Measurements from ENCODE around the gene AEN.
A peak's percentile ranks its signal among the peaks of the same experiment; 100 is the strongest.

The AEN gene

DNA sequence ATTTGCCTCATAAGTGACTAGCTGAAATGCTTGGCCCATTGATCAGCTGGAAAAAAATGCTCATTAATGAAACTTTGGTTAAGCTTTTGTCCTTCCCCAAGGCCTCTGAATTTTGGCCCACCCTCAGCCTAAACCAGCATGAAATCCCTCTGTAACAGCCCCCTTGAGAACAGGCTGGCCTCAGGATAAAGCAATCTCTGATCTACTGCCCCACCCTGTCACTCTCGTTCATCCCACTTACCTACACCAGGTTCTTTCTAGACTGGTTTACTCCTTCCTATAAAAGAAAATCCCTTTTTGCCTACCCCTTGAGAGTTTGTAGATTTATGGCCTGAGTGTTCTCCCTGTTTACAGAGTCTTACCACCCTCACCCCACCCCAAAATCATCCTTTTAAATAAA, 3.4 kb upstream of the AEN start:
- Histone ChIP-seq H3K9me3 (ENCODE audit: low read depth, low read length) (no peaks in the 10 kb centered on the region), H3K27ac (no peak overlapping the region), H3K9ac (ENCODE audit: insufficient read length) (no peak overlapping the region), H3K4me3 (no peak overlapping the region), H3K36me3 (ENCODE audit: insufficient read depth, low read length) (no peaks in the 10 kb centered on the region)
- TF ChIP-seq POLR2AphosphoS5 (IDR thresholded peaks at IDR 0.05; ENCODE audit: borderline replicate concordance, low read depth, low read length) (no peak), FOXP2 (optimal IDR thresholded peaks at IDR 0.05; ENCODE audit: control extremely low read depth, extremely low read length, insufficient read depth) (no peak), EZH2 (IDR thresholded peaks at IDR 0.05) (no peak)
- no peak for DNase-seq (ENCODE audit: low read depth, low spot score)

GRCh38 chr15:88618686-88619085, 2.5 kb upstream of the AEN start:
- Histone ChIP-seq H3K9ac (ENCODE audit: insufficient read length) (no peak overlapping the region), H3K36me3 (ENCODE audit: insufficient read depth, low read length) (no peaks in the 10 kb centered on the region), H3K4me3 (no peak overlapping the region), H3K9me3 (ENCODE audit: low read depth, low read length) (no peaks in the 10 kb centered on the region), H3K27ac (no peak overlapping the region)
- DNase-seq (ENCODE audit: low read depth, low spot score), result no peak
- no peak for TF ChIP-seq EZH2 (IDR thresholded peaks at IDR 0.05)
- no peak for TF ChIP-seq POLR2AphosphoS5 (IDR thresholded peaks at IDR 0.05; ENCODE audit: borderline replicate concordance, low read depth, low read length)
- no peak for TF ChIP-seq FOXP2 (optimal IDR thresholded peaks at IDR 0.05; ENCODE audit: control extremely low read depth, extremely low read length, insufficient read depth)

DNA sequence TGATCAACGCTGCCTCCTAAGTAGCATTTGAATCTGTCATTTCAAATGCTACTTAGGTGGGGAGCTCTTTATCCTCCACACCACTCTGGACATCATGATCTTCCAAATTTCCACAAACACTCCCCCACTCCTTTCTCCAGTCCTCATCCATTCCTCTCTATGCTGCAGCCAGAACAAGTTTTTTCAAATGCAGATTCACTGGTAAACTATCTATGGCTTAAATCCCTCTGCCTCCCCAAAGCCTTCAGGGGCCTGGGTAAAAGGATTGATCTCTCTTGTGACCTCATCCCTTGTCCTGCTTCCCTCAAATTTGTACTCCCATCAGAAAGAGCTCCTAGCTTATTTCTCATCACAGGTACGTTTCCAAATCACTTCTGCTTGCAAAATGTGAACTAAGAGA, 1.3 kb upstream of the AEN start:
- no peak for TF ChIP-seq FOXP2 (optimal IDR thresholded peaks at IDR 0.05; ENCODE audit: control extremely low read depth, extremely low read length, insufficient read depth)
- TF ChIP-seq EZH2 (IDR thresholded peaks at IDR 0.05), result no peak
- Histone ChIP-seq H3K36me3 (ENCODE audit: insufficient read depth, low read length) (no peaks in the 10 kb centered on the region), H3K9me3 (ENCODE audit: low read depth, low read length) (no peaks in the 10 kb centered on the region), H3K27ac (no peak overlapping the region), H3K4me3 (no peak overlapping the region), H3K9ac (ENCODE audit: insufficient read length) (no peak overlapping the region)
- DNase-seq (ENCODE audit: low read depth, low spot score), result no peak

DNA sequence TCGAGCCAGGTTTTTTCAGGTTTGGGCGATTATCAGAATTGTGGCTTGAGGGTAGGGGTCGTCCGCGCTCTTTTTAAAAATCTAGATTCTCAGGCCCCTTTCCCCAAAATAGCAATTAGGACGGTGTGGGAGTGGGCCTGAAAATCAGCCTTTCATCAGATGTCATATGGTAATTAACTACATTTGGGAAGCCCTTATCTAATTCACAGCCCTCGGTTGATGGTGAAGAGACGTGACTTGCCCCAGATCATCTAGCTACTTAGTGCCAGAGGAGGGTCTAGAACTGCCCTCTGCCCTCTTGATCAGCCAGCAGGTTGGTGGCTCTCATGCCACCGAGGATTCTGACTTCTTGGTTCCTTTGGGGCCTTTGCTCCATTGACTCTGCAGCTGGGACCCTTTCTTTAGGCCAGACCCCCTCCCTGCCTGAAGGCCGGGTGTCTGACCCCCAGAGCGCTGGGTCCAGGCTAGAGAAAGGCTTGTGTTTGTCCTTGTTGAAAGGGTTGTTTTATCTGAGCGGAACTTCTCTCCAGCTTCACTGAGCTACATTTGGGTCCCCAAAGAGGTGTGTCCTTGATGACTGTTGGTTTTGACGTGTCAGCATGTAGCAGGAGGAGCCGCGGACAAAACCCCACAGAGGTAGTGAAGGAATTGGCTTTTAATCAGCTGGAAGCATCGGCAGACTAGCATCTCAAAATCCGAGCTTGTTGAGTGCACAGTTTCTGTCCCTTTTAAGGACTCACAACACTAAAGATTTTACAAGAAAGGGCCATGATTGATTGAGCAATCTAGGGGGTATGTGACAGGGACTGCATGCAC, 857 bp downstream of the AEN start:
- peak overlapping the region; percentile 93 for H3K9ac ChIP-seq (ENCODE audit: insufficient read length)
- TF ChIP-seq FOXP2 (optimal IDR thresholded peaks at IDR 0.05; ENCODE audit: control extremely low read depth, extremely low read length, insufficient read depth) (no peak), EZH2 (IDR thresholded peaks at IDR 0.05) (no peak), POLR2AphosphoS5 (IDR thresholded peaks at IDR 0.05; ENCODE audit: borderline replicate concordance, low read depth, low read length) (no peak)
- H3K27ac ChIP-seq, result no peak overlapping the region
- H3K36me3 ChIP-seq (ENCODE audit: insufficient read depth, low read length), result peaks cover 12% of the 10 kb centered on the region; the same call in 1 of the 2 replicates
- H3K9me3 ChIP-seq (ENCODE audit: low read depth, low read length), result no peaks in the 10 kb centered on the region
- DNase-seq (ENCODE audit: low read depth, low spot score), result no peak
- H3K4me3 ChIP-seq, result peak overlapping the region; percentile 97

GRCh38 chr15:88622605-88622975, 1.4 kb downstream of the AEN start:
- Histone ChIP-seq H3K9ac (ENCODE audit: insufficient read length) (peak overlapping the region; percentile 93), H3K27ac (no peak overlapping the region), H3K9me3 (ENCODE audit: low read depth, low read length) (no peaks in the 10 kb centered on the region), H3K36me3 (ENCODE audit: insufficient read depth, low read length) (peaks cover 18% of the 10 kb centered on the region; the same call in 1 of the 2 replicates), H3K4me3 (peak overlapping the region; percentile 97)
- no peak for DNase-seq (ENCODE audit: low read depth, low spot score)
- TF ChIP-seq EZH2 (IDR thresholded peaks at IDR 0.05) (no peak), POLR2AphosphoS5 (IDR thresholded peaks at IDR 0.05; ENCODE audit: borderline replicate concordance, low read depth, low read length) (no peak), FOXP2 (optimal IDR thresholded peaks at IDR 0.05; ENCODE audit: control extremely low read depth, extremely low read length, insufficient read depth) (no peak)

GRCh38 chr15:88623061-88623460, 1.9 kb downstream of the AEN start:
- no peaks in the 10 kb centered on the region for H3K9me3 ChIP-seq (ENCODE audit: low read depth, low read length)
- peaks cover 23% of the 10 kb centered on the region; the same call in 1 of the 2 replicates for H3K36me3 ChIP-seq (ENCODE audit: insufficient read depth, low read length)
- no peak for TF ChIP-seq FOXP2 (optimal IDR thresholded peaks at IDR 0.05; ENCODE audit: control extremely low read depth, extremely low read length, insufficient read depth)
- TF ChIP-seq POLR2AphosphoS5 (IDR thresholded peaks at IDR 0.05; ENCODE audit: borderline replicate concordance, low read depth, low read length), result no peak
- no peak for TF ChIP-seq EZH2 (IDR thresholded peaks at IDR 0.05)
- no peak overlapping the region for H3K27ac ChIP-seq
- peak overlapping the region; percentile 97 for H3K4me3 ChIP-seq
- H3K9ac ChIP-seq (ENCODE audit: insufficient read length), result peak overlapping the region; percentile 93
- DNase-seq (ENCODE audit: low read depth, low spot score), result no peak

DNA sequence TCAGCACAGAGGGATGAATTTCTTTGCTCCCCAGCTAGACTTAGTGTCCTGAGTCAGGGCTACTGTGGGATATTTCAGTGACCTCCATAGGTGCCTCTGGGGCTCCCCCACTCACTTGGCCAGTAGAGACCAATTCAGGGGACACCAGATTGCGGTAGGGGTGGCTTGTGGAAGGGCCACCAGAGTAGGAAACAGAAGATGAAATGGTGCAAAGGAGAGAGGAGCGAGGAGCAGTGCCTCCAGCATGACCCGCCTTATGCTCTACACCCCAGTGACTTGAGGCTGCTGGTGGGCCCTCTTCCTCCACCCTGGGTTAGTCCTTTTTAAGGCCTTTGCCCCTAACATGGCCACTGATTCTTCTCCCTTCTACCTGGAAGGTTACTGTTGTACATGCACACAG, 2.5 kb downstream of the AEN start:
- no peak overlapping the region for H3K9ac ChIP-seq (ENCODE audit: insufficient read length)
- peaks cover 29% of the 10 kb centered on the region; the same call in 1 of the 2 replicates for H3K36me3 ChIP-seq (ENCODE audit: insufficient read depth, low read length)
- no peak overlapping the region for H3K4me3 ChIP-seq
- no peaks in the 10 kb centered on the region for H3K9me3 ChIP-seq (ENCODE audit: low read depth, low read length)
- DNase-seq (ENCODE audit: low read depth, low spot score), result no peak
- TF ChIP-seq FOXP2 (optimal IDR thresholded peaks at IDR 0.05; ENCODE audit: control extremely low read depth, extremely low read length, insufficient read depth) (no peak), EZH2 (IDR thresholded peaks at IDR 0.05) (no peak), POLR2AphosphoS5 (IDR thresholded peaks at IDR 0.05; ENCODE audit: borderline replicate concordance, low read depth, low read length) (no peak)
- H3K27ac ChIP-seq, result no peak overlapping the region

GRCh38 chr15:88624156-88624970, 3.2 kb downstream of the AEN start:
- DNase-seq (ENCODE audit: low read depth, low spot score), result no peak
- TF ChIP-seq EZH2 (IDR thresholded peaks at IDR 0.05) (no peak), FOXP2 (optimal IDR thresholded peaks at IDR 0.05; ENCODE audit: control extremely low read depth, extremely low read length, insufficient read depth) (no peak)
- Histone ChIP-seq H3K27ac (no peak overlapping the region), H3K9ac (ENCODE audit: insufficient read length) (no peak overlapping the region), H3K4me3 (no peak overlapping the region), H3K9me3 (ENCODE audit: low read depth, low read length) (no peaks in the 10 kb centered on the region), H3K36me3 (ENCODE audit: insufficient read depth, low read length) (peaks cover 36% of the 10 kb centered on the region; the same call in 1 of the 2 replicates)
